Activated CD4-positive, CD25-positive, alpha-beta regulatory T cell treated with anti-CD3 and anti-CD28 coated beads, Interleukin-2, amount 50 U/mL, for 16 hours (primary cell): ENCODE results near the gene RCN1.

ENCODE experiments used
- DNase-seq: peaks from one replicate; pipeline ENCODE4 v3.0.0-alpha.2; 2020; ENCODE audit warnings: low read depth, low spot score

Gene RCN1

DNA sequence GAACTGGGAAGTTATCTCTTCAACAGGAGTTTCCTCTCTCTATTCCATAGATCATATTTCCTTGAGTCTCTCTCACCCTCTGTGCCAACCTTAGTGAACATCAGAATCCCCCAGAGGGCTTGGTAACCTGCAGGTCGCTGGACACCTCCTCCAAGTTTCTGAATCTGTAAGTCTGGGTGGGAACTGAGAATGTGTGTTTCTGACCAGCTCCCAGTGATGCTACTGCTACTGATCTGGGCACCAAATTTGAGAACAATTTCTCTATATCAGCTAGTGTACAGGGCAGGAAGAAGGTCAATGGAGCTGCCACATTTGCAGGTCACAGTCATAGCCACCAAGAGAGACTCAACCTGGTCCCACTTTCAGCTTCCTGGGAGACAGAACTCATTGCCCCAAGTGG lies 62.9 kb downstream of the RCN1 start:
- DNase-seq, result no peak

DNA sequence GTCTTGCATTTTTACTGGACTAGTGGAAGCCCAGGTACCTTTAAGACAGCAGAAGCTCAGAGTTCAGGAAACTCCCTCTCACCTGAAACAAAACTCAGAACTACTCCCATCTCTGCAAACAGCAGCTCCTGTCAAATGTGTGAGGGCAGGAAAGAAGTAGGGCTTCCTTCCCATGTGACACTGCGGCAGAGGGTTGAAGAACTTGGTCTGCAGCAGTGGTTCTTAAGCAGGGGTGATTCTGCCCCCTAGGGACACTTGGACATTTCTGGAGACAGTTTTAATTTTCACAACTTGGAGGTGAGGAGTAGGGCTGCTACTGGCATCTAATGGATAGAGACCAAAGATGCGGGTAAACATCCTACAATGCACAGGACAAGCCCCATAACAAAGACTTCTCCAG lies 63.4 kb downstream of the RCN1 start:
- DNase-seq, result no peak
